ENCODE measurements around the gene NOP16.

DNA sequence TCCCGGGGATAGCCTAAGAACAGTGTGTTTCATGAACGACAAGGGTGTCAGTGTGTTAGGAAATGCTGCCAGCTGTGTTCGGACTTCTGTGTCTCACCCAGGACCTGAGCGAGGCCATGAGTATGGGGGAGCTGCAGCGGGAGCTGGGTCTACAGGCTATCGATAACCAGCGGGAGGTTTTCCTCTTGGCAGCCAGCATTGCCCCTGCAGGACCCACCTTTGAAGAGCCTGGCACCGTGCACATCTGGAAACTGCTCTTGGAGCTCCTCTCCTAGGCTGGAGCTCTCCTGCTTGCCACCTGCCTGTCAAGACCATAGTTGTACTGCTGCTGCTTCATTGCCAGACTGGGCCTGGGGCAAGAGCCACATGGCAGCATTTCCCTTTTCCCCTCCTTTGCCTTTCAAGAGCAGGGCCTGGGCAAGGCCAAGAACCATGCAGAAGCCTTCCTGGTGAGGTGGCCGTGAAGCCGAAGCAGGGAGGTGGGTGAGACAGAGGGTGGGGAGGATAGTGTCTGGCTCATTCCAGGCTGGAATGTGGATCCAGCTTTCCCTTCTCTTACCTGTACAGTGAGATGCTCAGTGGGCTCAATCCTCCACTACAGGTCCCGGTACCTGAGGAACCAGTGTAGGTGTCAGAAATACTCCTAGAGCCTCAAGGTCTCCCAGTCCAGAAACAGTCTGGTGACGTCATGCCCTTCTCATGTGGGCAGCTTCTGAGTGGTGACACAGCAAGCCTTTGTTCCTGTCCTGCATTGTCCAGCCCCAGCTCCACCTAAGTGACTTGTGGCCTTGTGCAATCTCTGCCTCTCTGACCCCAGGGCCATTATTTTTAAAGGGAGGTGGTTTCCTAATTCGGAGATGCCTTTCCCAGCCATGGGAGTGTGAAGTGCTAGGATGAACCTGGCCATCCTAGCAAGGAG is 16.5 kb downstream of the NOP16 start:
- TF ChIP-seq CTCF (conservative IDR thresholded peaks at IDR 0.05) (no peak), ZFX (IDR thresholded peaks at IDR 0.05) (no peak)
